OCI-LY1 (cell line): Measurements from ENCODE around the gene TAX1BP3.

Experiments
- H2AFZ ChIP-seq: fragments of 200-600 bp; sonication (generic), shearing (Covaris generic); 2 replicates; pipeline ENCODE4 v1.6.0; 2014; ENCODE audit warnings: antibody characterized with exemption, mild to moderate bottlenecking, low read length
- H3F3A ChIP-seq: fragments of 200-600 bp; sonication (generic), shearing (Covaris generic); 2 replicates; pipeline ENCODE4 v1.6.0; 2014; ENCODE audit warnings: mild to moderate bottlenecking, antibody characterized with exemption, low read length, moderate library complexity; ENCODE audit not compliant: insufficient read depth
- H3K27ac ChIP-seq: fragments of 200-600 bp; sonication (generic); 2 replicates; pipeline ENCODE4 v1.5.1; 2014; ENCODE audit warnings: low read length, mixed run types, mild to moderate bottlenecking, low read depth; ENCODE audit not compliant: poor library complexity, severe bottlenecking
- H3K27me3 ChIP-seq: fragments of 200-600 bp; sonication (generic); 2 replicates; pipeline ENCODE4 v1.6.0; 2014; ENCODE audit warnings: antibody characterized with exemption, mild to moderate bottlenecking, low read length, moderate library complexity; ENCODE audit not compliant: insufficient read depth
- H3K36me3 ChIP-seq: fragments of 200-600 bp; sonication (generic); 2 replicates; pipeline ENCODE4 v1.6.1; 2014; ENCODE audit warnings: mild to moderate bottlenecking, antibody characterized with exemption, low read length, moderate library complexity, mixed read lengths; ENCODE audit not compliant: insufficient read depth
- H3K4me1 ChIP-seq: fragments of 200-600 bp; sonication (generic); 2 replicates; pipeline ENCODE4 v1.5.1; 2014; ENCODE audit warnings: mild to moderate bottlenecking, low read length, moderate library complexity; ENCODE audit not compliant: insufficient read depth, severe bottlenecking
- H3K4me2 ChIP-seq: fragments of 200-600 bp; sonication (generic), shearing (Covaris generic); 2 replicates; pipeline ENCODE4 v1.6.1; 2014; ENCODE audit warnings: low read length
- H3K4me3 ChIP-seq: fragments of 200-600 bp; sonication (generic); 2 replicates; pipeline ENCODE4 v1.5.1; 2014; ENCODE audit warnings: low read length, low read depth, mild to moderate bottlenecking, mixed read lengths; ENCODE audit not compliant: poor library complexity, severe bottlenecking
- H3K79me2 ChIP-seq: fragments of 200-600 bp; shearing (Covaris generic); 2 replicates; pipeline ENCODE4 v1.6.1; 2016; ENCODE audit warnings: mixed run types, low read length, mixed read lengths; ENCODE audit not compliant: insufficient read depth
- H3K9ac ChIP-seq: fragments of 200-600 bp; sonication (generic), shearing (Covaris generic); 2 replicates; pipeline ENCODE4 v1.6.1; 2014; ENCODE audit warnings: mild to moderate bottlenecking, low read length, mixed read lengths
- H3K9me2 ChIP-seq: fragments of 200-600 bp; sonication (generic), shearing (Covaris generic); 2 replicates; pipeline ENCODE4 v1.6.1; 2014; ENCODE audit warnings: low read depth, mild to moderate bottlenecking, low read length, mixed read lengths
- H3K9me3 ChIP-seq: fragments of 200-600 bp; shearing (Covaris generic); 2 replicates; pipeline ENCODE4 v1.6.1; 2014; ENCODE audit warnings: low read length, mixed read lengths
- H4K20me1 ChIP-seq: fragments of 200-600 bp; sonication (generic), shearing (Covaris generic); 2 replicates; pipeline ENCODE4 v1.6.0; 2016; ENCODE audit warnings: mild to moderate bottlenecking, low read length; ENCODE audit not compliant: insufficient read depth
- CTCF ChIP-seq: fragments of 200-600 bp; sonication (generic), shearing (Covaris generic); IDR thresholded peaks from 2 replicates; pipeline ENCODE4 v1.5.1; 2017; ENCODE audit warnings: mild to moderate bottlenecking, antibody characterized with exemption, low read length, moderate library complexity, mixed read lengths
- EZH2 ChIP-seq: fragments of 200-600 bp; sonication (generic), shearing (Covaris generic); IDR thresholded peaks from 2 replicates; pipeline ENCODE4 v1.8.0; 2017; ENCODE audit warnings: borderline replicate concordance, mixed run types, mild to moderate bottlenecking, antibody characterized with exemption, low read length, moderate library complexity, mixed read lengths

The TAX1BP3 gene

GRCh38 chr17:3668279-3669084 lies at the start of gene TAX1BP3, which contains the start of gene EMC6:
TAX1BP3 (minus strand) TSS chr17:3668578; CDS start chr17:3668526, 52 bp downstream.
EMC6 (plus strand) TSS chr17:3668812; CDS start chr17:3669147, 335 bp downstream.
- Histone ChIP-seq H3K36me3 (no peaks in the 10 kb centered on the region; the same call in 1 of the 2 replicates), H3K4me3 (peak within 1 kb of the TSS; percentile 84), H4K20me1 (no peaks in the 10 kb centered on the region), H3K9ac (peak within 1 kb of the TSS; percentile 86), H2AFZ (0 out of 2 replicates have a peak within 1 kb of the TSS, but pooled peaks have one; percentile 14), H3K9me2 (no peaks in the 10 kb centered on the region), H3F3A (no peaks in the 10 kb centered on the region), H3K4me1 (peaks cover 22% of the 10 kb centered on the region), H3K79me2 (0 out of 2 replicates have a peak, but pooled peaks cover 7% of the 10 kb centered on the region), H3K4me2 (peak within 1 kb of the TSS; percentile 87), H3K9me3 (no peaks in the 10 kb centered on the region), H3K27ac (peak within 1 kb of the TSS; percentile 24), H3K27me3 (no peaks in the 10 kb centered on the region)
- TF ChIP-seq CTCF (no peak), EZH2 (no peak)

- Histone ChIP-seq H3F3A (no peaks in the 10 kb centered on the region), H3K4me3 (no peak overlapping the region), H3K36me3 (peaks cover 70% of the 10 kb centered on the region), H4K20me1 (no peaks in the 10 kb centered on the region), H3K27me3 (no peaks in the 10 kb centered on the region), H2AFZ (no peak overlapping the region), H3K9me3 (no peaks in the 10 kb centered on the region), H3K9me2 (no peaks in the 10 kb centered on the region), H3K9ac (no peak overlapping the region), H3K4me2 (no peak overlapping the region), H3K27ac (no peak overlapping the region), H3K4me1 (peaks cover 38% of the 10 kb centered on the region), H3K79me2 (no peaks in the 10 kb centered on the region)
- TF ChIP-seq EZH2 = no peak
Observed at GRCh38 chr17:3715296-3715695, 46.9 kb upstream of the TAX1BP3 start.

- no peak overlapping the region for H3K27ac ChIP-seq
- no peaks in the 10 kb centered on the region for H3K9me3 ChIP-seq
- no peak overlapping the region for H3K4me3 ChIP-seq
- H3K4me2 ChIP-seq = no peak overlapping the region
- H3K79me2 ChIP-seq = no peaks in the 10 kb centered on the region
- H3K27me3 ChIP-seq = no peaks in the 10 kb centered on the region
- TF ChIP-seq CTCF = no peak
- no peak for TF ChIP-seq EZH2
- H3K9me2 ChIP-seq = no peaks in the 10 kb centered on the region
- H3K4me1 ChIP-seq = peaks cover 32% of the 10 kb centered on the region
- H2AFZ ChIP-seq = no peak overlapping the region
- H3K9ac ChIP-seq = no peak overlapping the region
- H4K20me1 ChIP-seq = no peaks in the 10 kb centered on the region
- H3K36me3 ChIP-seq = peaks cover 51% of the 10 kb centered on the region
- H3F3A ChIP-seq = no peaks in the 10 kb centered on the region
Observed at GRCh38 chr17:3712811-3713463, 44.6 kb upstream of the TAX1BP3 start.
